ENCODE data around the gene PLGRKT. TPM values are rescaled to one million over a fixed set of nuclear protein-coding genes. Genes with fewer than 3 reads are reported as not detected.
A peak's percentile ranks its signal among the peaks of the same experiment; 100 is the strongest.
"Not testable (repeated sequence)": the region's sequence is repeated elsewhere in the genome, so short reads cannot be mapped to it uniquely, and the experiment has no call there.

The PLGRKT gene
- total RNA-seq, 1 experiment from 2014 or later: 36.0 TPM

- DNase-seq (ENCODE audit: low read depth): no peak
Observed at GRCh38 chr9:5382479-5382878, 55.2 kb downstream of the PLGRKT start.

GRCh38 chr9:5375790-5376477 lies 61.8 kb downstream of the PLGRKT start:
- DNase-seq (ENCODE audit: low read depth): peak; percentile 8

DNA sequence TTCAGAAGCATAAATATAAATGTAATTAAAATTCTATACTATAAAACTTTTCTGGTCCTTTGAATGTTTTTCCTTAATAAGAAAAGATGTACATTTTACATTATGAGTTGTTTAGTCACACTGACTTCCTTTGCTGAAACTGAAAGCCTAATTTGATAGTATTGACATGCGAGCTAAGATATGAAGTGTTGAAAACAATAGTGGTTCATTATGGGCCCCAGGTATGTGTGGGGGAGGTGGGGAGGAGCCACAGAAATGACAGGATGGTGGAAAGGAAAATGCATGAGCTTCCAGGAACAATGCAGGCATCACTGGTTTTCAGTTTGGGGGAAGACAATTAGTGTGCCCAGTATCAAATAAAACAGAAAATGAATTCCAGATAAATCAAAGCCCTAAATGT lies 62.6 kb downstream of the PLGRKT start:
- no peak for DNase-seq (ENCODE audit: low read depth)

DNA sequence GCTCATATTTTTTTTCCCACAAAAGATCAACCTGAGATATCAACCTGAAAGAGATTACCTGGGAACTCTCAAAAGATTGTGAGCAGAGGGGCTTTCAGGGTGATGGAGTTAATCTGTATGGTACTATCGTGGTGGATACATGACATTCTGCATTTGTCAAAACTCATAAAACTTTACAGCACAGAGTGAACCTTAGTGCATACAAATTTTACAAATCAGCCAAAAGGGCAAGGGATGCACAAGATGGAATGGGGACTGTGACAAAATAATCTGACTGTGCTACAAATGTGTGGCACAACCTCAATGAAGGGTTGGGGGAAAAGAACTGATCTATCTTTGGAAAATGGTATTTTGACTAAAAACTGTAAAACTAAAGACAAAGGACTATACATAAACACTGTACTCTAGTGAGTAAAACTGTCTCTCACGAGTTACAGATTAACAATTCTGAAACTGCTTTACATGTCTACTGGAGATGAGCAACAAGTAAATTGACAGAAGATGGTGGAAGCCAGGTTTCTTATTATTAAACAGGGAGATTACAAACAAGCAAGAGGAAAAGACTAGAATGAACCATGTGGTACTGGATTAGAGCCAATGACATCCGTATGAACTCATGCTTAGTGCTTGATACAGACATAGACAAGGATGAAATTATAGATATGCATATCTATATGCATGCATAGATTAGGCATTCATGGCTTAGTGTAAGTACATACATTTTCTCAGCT lies 73.3 kb downstream of the PLGRKT start:
- DNase-seq (ENCODE audit: low read depth): peak; percentile 32

GRCh38 chr9:5361326-5362010 lies 76.3 kb downstream of the PLGRKT start:
- peak; percentile 40 for DNase-seq (ENCODE audit: low read depth)

DNA sequence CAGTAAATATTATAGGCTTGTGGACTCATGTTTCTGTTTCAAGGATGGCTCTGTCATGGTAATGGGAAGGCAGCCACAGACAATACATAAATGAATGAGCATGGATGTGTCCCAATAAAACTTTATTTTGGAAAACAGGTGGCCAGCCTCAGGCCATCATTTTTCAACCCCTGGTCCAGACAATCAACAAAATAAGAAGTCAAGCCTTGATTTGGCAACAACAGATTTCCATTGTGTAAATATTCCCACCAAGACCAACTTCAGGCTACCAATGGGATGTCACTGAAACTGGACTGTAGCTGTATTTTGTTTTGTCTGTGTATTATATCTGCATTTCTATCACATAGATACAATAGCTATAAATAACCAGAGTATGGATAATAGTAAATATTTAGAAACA lies 77.4 kb downstream of the PLGRKT start:
- no peak for DNase-seq (ENCODE audit: low read depth)

DNA sequence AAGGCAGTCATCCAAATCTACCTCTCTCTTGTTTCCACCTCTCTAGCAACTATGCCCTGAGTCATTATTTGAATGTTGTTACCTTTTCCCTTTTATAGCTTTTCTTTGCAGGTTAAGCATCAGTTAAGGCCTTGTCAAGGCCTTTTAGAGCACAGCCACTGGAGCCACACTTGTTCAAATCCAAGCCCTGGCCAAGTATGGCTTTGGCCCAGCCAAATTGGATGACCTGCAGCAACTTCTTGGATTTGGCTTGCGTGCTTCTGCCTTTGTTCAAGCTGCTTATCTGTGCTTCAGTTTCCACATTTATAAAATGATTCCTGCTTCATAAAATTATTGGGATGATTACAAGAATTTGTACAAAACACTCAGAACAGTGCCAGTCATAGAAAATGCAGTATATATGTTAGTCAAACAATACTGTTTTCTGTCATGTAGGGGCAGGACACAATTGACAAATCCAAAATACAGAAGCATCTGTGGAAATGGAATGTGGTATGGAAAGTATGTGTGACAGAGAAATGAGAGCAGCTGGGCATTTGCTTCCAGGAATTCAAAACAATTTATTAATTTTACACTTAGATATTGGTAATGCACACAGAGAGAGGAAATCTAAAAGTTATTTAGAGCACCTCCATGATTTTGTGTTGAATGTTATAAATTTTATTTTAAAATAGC lies 80.2 kb downstream of the PLGRKT start:
- DNase-seq (ENCODE audit: low read depth): peak; percentile 19

GRCh38 chr9:5355817-5356216 lies 81.9 kb downstream of the PLGRKT start:
- DNase-seq (ENCODE audit: low read depth): no peak

DNA sequence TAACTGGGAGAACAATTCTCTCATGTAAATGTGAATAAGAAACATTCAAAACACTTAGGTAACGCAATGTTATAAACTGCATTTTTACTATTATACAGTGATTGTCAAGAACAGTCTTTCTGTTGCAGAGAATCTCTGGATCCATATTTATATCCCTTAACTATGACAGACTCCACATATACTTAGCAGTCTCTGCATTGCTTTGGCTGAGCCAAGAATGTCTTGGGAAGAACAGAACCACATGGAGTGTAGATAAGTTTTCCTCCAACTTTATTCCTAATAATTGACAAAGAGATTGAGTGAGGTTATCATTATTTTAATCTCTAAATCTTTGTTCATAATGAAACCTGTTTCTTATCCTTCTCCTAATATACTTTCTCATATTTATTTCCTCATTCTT lies 82.5 kb downstream of the PLGRKT start:
- DNase-seq (ENCODE audit: low read depth): no peak

GRCh38 chr9:5354184-5354583 lies 83.5 kb downstream of the PLGRKT start:
- no peak for DNase-seq (ENCODE audit: low read depth)

GRCh38 chr9:5352637-5353248 lies 85.0 kb downstream of the PLGRKT start:
- DNase-seq (ENCODE audit: low read depth): no peak

- not testable (repeated sequence) for DNase-seq (ENCODE audit: low read depth)
Observed at GRCh38 chr9:5338992-5339981, 98.4 kb downstream of the PLGRKT start, which contains the start of gene RLN1. Gene RLN1 (minus strand): TSS chr9:5339876. CDS start chr9:5339746, 130 bp downstream.

GRCh38 chr9:5336688-5337087 lies 101.0 kb downstream of the PLGRKT start:
- no peak for DNase-seq (ENCODE audit: low read depth)

DNA sequence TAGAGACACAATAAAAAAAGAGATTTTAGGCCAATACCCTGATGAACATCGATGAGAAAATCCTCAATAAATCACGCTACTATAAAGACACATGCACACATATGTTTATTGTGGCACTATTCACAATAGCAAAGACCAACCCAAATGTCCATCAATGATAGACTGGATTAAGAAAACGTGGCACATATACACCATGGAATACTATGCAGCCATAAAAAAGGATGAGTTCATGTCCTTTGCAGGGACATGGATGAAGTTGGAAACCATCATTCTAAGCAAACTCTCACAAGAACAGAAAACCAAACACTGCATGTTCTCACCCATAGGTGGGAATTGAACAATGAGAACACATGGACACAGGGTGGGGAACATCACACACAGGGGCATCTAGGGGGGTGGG lies 106.4 kb downstream of the PLGRKT start:
- DNase-seq (ENCODE audit: low read depth): not testable (repeated sequence)

- no peak for DNase-seq (ENCODE audit: low read depth)
Observed at GRCh38 chr9:5326893-5327548, 110.7 kb downstream of the PLGRKT start.

DNA sequence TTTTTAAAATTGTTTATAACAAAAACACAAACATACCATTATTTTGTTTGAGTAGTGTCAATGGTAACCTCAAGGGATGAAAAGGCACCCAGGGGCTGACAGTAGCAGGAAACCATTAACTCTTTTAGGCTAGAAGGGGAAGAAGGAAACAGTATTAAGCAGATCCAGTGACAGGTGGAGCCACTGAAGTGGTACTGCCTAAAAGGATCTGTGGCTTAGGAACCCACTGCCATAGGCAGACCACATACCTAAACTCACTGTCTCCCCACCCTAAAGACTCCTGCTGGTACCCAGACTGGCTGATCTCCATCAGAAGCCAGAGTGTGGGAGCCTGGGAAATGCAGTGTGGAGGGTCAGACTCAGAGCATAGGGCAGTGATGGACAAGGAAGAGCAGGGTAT lies 111.5 kb downstream of the PLGRKT start:
- no peak for DNase-seq (ENCODE audit: low read depth)

- peak; percentile 10 for DNase-seq (ENCODE audit: low read depth)
Observed at GRCh38 chr9:5321601-5322000, 116.1 kb downstream of the PLGRKT start.

- DNase-seq (ENCODE audit: low read depth): no peak
Observed at GRCh38 chr9:5321058-5321457, 116.7 kb downstream of the PLGRKT start.

GRCh38 chr9:5316406-5316805 lies 121.3 kb downstream of the PLGRKT start:
- not testable (repeated sequence) for DNase-seq (ENCODE audit: low read depth)
